Inflammatory macrophage (primary cell): ENCODE measurements around the gene GLB1L.
A peak's percentile ranks its signal among the peaks of the same experiment; 100 is the strongest.
"Not testable (repeated sequence)": the region's sequence is repeated elsewhere in the genome, so short reads cannot be mapped to it uniquely, and the experiment has no call there.

ENCODE experiments used
- DNase-seq, 2 donors: peaks; one replicate each; pipeline ENCODE4 v3.0.0-alpha.2; 2020 to 2022
- total RNA-seq, 18 experiments: gene quantifications; one replicate each; lab custom pipeline; 2026; ENCODE audit warnings: mixed read lengths in 6 of 18, inconsistent platforms in 2 of 18; lab: John Stamatoyannopoulos, UW

Gene GLB1L
- total RNA-seq, result 3.5 to 19.4 (median 10.2) reads per million in 18 experiments

GRCh38 chr2:219245148-219245898, at the start of gene GLB1L, which contains the start of gene STK16:
TSS of gene GLB1L (minus strand) at chr2:219245444. CDS start at chr2:219243573, 1,871 bp downstream.
TSS of gene STK16 (plus strand) at chr2:219245479. CDS start at chr2:219246000, 521 bp downstream.
- peak; percentile 94 for DNase-seq

GRCh38 chr2:219294356-219295351, 49.4 kb upstream of the GLB1L start:
- peak; percentile 68 to 82 for DNase-seq

DNA sequence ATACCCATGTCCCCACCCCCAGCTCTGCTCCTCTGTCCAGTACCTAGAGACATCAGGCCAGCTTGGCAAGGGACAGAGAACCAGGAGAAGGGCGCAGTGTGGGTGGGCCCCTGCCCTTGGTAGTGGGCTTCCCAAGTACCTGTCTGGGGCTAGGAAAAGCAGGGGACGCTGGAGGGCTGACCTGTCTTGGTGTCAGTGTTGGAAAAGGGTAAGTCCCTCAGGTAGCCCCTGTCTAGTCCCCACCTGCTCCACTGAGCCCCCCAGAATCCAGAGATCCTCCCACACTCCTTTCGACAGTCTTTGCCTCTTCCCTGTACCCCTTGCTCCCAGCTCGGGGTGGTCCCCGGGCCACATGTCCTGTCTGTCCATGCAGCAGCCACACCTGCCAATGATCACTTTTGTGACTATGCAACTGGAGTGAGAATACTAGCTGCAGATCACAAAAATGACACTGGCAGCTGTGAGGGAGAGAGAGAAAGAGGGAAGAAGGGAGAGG, 48.5 kb upstream of the GLB1L start:
- DNase-seq, result no peak

- DNase-seq, result no peak
Measured at GRCh38 chr2:219292616-219293015, 47.4 kb upstream of the GLB1L start.

- DNase-seq, result no peak
Measured at GRCh38 chr2:219291910-219292490, 46.8 kb upstream of the GLB1L start.

DNA sequence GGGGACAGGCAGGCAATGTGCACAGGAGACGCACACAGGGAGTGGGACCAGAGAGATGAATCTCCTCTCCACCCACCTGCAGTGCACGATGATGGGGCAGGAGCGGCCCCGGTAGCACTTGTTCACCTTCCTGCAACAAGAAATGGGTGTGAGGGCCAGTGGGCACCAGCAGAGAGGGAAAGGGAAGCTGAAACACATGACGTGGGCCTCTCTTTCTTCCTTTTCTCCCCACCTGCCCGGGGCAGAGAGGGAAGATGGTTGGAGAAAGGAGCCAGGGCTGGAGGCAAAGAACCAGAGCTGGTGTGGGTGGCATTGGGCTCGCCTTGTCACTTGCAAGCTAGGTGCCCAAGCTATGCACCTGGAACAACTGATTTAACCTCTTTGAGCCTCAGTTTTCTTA, 46.1 kb upstream of the GLB1L start:
- DNase-seq, result no peak

DNA sequence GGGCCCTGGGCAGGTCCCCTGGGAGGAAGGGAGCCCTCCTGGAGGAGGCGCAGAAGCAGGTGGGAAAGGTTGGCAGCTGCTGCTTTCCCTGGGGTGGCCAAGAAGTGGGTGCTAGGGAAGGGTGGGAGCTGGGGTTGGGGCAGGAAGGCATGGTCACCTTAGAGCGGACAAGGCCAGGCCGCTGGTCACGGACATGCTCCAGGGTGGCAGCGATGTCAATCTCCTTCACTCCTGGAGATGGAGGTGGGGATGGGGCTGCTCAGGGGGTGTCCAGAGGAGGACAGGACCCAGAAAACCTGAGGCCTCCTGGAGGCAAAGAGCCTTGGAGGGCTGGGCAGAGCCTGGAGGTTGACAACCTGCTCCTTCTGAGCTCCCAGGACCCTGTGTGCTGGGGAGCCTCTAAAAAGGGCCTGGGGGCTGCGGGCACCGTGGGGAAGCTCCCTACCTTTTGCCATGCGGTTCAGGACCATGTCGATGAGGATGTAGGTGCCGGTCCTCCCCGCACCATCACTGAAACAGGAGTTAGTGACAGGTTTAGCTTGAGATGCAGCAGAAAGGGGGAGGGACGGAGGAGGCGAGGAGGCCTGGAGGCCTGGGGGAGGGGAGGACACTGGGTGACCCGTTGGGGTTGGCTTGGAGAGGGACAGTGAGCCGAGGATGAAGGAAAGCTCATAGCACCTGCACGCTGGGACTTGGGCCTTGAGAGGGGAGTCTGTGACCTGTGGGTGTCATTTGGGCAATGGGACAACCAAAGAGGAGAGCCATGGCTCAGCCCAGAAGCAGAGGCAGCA, 45.3 kb upstream of the GLB1L start:
- DNase-seq, result no peak

DNA sequence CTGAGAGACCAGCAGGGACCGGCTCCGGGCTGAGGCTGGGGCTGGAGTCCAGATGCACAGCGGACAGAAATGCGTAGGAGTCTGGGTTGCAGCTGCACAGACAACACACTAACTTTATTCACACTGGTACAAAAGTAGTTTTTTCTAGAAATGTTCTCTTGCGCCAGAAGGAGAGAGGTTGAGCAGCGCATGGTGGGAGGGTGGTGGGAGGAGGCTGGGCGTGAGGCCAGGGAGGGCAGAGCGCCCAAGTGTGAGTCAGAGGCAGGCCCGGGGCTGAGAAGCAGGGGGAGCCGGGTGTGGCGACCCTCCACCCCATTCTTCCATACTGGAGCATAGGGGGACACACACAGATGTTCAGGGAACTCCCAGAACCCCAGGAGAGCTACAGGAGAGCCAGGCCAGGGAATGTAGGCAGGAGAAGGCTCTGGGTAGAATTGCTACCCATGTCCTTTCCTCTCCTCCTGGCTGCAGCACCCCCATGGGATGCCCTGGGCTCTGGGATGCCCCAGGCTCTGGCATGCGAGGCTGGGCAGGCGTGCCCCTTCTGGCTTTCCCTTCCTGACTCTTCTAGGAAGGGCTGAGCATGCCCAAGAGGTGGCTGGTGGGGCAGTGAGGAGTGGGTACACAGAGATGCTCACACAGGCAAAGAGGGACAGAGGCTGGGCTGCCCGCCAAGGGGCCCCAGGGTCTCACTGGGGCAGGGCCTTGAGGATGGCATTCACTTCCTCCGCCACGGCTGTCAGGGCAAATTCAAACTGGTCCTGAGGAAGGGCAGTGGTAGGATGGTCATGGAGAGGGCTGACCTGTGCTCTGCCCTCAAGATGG, 44.5 kb upstream of the GLB1L start:
- DNase-seq, result peak; percentile 33 to 55

DNA sequence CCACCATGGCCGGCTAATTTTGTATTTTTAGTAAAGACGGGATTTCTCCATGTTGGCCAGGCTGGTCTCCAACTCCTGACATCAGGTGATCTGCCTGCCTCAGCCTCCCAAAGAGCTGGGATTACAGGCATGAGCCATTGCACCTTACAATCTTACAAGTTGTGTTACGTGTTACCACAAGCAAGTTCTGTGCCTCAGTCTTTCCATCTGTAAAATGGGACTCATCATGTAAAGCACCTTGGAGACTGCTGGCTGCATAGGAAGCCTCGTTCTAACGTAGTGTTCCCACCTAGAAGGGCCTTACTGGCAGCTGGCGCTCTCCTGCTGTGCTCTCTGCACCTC, 43.9 kb upstream of the GLB1L start:
- DNase-seq, result no peak

DNA sequence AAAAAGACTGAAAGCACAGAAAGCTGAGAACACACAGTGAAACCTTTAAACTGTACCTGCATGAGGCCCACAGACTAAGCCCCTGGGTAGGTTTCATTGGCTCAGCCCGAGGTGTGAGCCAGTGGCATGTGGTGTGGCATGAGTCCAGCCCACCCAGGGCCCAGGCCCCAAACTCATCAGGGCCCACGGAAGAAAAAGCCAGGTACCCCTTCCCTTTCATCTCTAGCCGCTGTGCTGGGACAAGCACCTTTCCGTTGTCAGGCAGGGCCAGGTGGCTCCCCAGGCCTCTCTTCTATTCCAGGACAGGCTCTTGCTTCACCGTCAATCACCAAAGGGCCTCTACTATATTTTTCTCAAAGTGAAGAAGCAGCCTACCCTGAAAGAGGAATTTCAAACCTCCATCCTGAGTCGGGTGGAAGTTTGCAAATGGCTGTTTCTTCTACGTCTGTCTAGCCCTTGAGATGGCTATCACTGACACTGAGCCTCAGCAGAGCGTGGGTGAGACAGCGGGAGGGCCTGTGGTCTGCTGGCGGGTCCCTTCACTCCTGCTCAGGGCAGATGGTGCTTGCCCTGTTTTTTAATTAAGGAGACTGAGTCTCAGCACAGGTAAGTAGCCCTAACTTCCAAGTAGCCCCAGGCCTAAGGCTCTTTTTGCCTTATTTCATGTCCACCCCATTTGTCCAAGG, 42.5 kb upstream of the GLB1L start:
- no peak for DNase-seq

GRCh38 chr2:219287116-219287440, 41.8 kb upstream of the GLB1L start:
- not testable (repeated sequence) for DNase-seq

- peak in 1 of 2 donors; percentile 35 for DNase-seq
Measured at GRCh38 chr2:219286436-219287115, 41.3 kb upstream of the GLB1L start.

DNA sequence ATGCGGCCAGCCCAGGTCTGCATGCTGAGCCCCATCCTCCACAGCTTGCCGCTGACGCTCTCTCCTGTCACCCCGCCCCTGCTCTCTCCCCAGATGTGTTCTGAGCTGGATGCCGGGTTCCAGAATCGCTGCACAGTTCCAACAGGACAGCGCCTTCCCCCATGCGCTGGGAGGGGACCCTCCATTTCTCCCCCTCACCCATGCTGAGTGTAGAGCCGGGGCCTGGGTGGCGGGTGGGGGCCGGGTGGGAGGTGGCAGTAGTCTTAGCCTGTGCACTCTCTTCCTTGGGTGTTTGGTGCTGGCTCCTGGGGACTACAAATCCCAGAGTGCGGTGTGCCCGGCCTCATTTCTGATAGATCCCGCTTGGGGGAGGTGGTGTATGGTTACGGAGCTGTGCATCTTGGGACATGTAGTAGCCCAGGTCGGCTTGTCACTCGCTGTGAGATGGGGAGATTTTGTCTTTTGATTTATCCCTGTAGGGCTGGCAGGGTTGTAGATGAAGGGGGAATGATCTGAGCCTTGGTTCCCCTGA, 40.7 kb upstream of the GLB1L start:
- no peak for DNase-seq

DNA sequence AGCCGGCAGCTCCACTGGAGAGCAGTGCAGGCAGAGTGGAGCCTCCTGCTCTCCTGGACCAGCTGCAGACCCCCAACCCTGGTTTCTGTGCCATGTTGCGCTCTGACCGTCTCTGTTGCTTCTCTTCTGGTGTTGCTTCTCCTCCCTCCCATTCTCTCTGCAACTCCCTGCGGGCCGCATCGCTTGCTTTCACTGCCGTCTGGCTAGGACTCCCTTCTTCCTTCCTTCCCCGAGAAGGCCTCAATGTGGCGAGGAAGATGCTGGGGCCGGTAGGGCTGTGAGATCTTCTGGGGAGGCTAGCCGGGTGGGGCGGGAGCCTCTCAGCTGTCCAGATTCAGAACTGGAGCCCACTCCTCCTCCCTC, 40.1 kb upstream of the GLB1L start:
- DNase-seq, result no peak

DNA sequence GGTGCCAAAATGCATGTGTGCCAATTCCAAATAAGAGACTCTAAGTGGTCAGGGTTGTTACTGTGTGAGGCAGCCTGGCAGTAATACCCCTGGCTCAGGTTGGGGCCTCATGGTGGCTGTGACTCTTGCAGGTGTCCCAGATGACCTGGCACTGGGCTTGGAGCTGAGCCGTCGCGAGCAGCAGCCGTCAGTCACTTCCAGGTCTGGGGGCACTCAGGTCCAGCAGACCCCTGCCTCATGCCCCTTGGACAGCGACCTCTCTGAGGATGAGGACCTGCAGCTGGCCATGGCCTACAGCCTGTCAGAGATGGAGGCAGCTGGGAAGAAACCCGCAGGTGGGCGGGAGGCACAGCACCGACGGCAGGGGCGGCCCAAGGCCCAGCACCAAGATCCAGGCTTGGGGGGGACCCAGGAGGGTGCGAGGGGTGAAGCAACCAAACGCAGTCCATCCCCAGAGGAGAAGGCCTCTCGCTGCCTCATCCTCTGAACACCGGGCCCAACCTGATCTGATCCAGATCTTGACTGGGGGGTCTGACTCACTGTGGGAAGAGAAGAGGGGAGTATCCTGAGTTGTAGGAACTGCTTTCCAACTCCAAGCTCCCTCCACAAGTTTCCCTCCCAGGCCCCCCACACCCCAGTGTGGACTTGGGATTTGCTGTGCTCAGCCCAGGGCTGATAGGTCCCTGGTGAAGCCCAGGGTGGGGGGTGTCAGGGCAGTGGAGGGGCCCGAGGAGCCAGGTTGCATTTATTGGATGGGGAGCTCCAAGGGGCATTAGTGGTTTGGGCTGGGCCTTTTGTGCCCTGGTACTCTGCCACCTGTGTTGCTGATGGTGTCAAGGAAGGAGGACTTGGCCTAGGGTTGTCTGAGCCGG, 39.5 kb upstream of the GLB1L start:
- no peak for DNase-seq

GRCh38 chr2:219282943-219283581, 37.8 kb upstream of the GLB1L start:
- no peak for DNase-seq

- DNase-seq, result no peak
Measured at GRCh38 chr2:219282375-219282774, 37.1 kb upstream of the GLB1L start.

GRCh38 chr2:219281588-219281987, 36.3 kb upstream of the GLB1L start:
- DNase-seq, result no peak
